GM23338 (cell line): ENCODE data around the gene TLCD3B. TPM values are rescaled to one million over a fixed set of nuclear protein-coding genes. Genes with fewer than 3 reads are reported as not detected.

ENCODE experiments used
- ATAC-seq: fragments of 200-7000 bp; cut with Tn5 transposase; 3 replicates; pipeline ENCODE4 v1.9.1; 2020
- DNase-seq: peaks from one replicate; pipeline ENCODE4 v3.0.0-alpha.2; 2015; ENCODE audit warnings: low spot score
- H2AFZ ChIP-seq: fragments of 200-600 bp; sonication (generic); 2 replicates; pipeline ENCODE4 v1.8.0; 2016; ENCODE audit warnings: antibody characterized with exemption, mild to moderate bottlenecking, moderate library complexity
- H3F3A ChIP-seq: fragments of 200-600 bp; sonication (generic); replicated peaks from 2 replicates; pipeline ENCODE4 v1.8.0; 2017; ENCODE audit warnings: antibody characterized with exemption, mixed run types, low read depth
- H3K27ac ChIP-seq: fragments of 200-600 bp; sonication (generic); 2 replicates; pipeline ENCODE4 v1.6.1; 2016; ENCODE audit warnings: low read depth
- H3K27me3 ChIP-seq: fragments of 200-600 bp; sonication (generic); 2 replicates; pipeline ENCODE4 v1.8.0; 2016; ENCODE audit warnings: mild to moderate bottlenecking, mixed run types, moderate library complexity; ENCODE audit not compliant: insufficient read depth
- H3K36me3 ChIP-seq: fragments of 200-600 bp; sonication (generic); 2 replicates; pipeline ENCODE4 v1.8.0; 2016; ENCODE audit warnings: mild to moderate bottlenecking; ENCODE audit not compliant: insufficient read depth
- H3K4me1 ChIP-seq: fragments of 200-600 bp; sonication (generic); 2 replicates; pipeline ENCODE4 v1.8.0; 2016; ENCODE audit warnings: mild to moderate bottlenecking, moderate library complexity; ENCODE audit not compliant: insufficient read depth
- H3K4me2 ChIP-seq: fragments of 200-600 bp; sonication (generic); 2 replicates; pipeline ENCODE4 v1.7.1; 2017; ENCODE audit warnings: mixed run types
- H3K4me3 ChIP-seq: fragments of 200-600 bp; sonication (generic); 2 replicates; pipeline ENCODE4 v1.6.1; 2016; ENCODE audit warnings: mixed run types
- H3K79me2 ChIP-seq: fragments of 200-600 bp; sonication (generic); replicated peaks from 2 replicates; pipeline ENCODE4 v1.8.0; 2017; ENCODE audit warnings: mild to moderate bottlenecking; ENCODE audit not compliant: insufficient read depth
- H3K9me2 ChIP-seq: fragments of 200-600 bp; sonication (generic); 2 replicates; pipeline ENCODE4 v1.8.0; 2017; ENCODE audit not compliant: insufficient read depth
- H4K20me1 ChIP-seq: fragments of 200-600 bp; sonication (generic); replicated peaks from 2 replicates; pipeline ENCODE4 v1.8.0; 2017; ENCODE audit warnings: mild to moderate bottlenecking; ENCODE audit not compliant: insufficient read depth
- H3K27ac Mint-ChIP-seq: 2 replicates; pipeline ENCODE4 v1.8.0; 2020; ENCODE audit warnings: inconsistent platforms, mild to moderate bottlenecking, moderate library complexity, mixed read lengths
- H3K27me3 Mint-ChIP-seq: 3 replicates; pipeline ENCODE4 v1.8.0; 2022; ENCODE audit warnings: low read depth, mild to moderate bottlenecking, moderate library complexity, mixed read lengths, inconsistent platforms; ENCODE audit not compliant: insufficient read depth, poor library complexity
- H3K36me3 Mint-ChIP-seq: 3 replicates; pipeline ENCODE4 v1.8.0; 2021; ENCODE audit warnings: low read depth, mild to moderate bottlenecking, inconsistent platforms, moderate library complexity, mixed read lengths
- H3K4me1 Mint-ChIP-seq: 3 replicates; pipeline ENCODE4 v1.8.0; 2020; ENCODE audit warnings: mild to moderate bottlenecking, inconsistent platforms, mixed read lengths
- H3K4me3 Mint-ChIP-seq: 3 replicates; pipeline ENCODE4 v1.8.0; 2021; ENCODE audit warnings: moderate library complexity, mild to moderate bottlenecking, inconsistent platforms, mixed read lengths
- H3K9me3 Mint-ChIP-seq: 3 replicates; pipeline ENCODE4 v1.8.0; 2020; ENCODE audit warnings: moderate library complexity, mild to moderate bottlenecking, inconsistent platforms, mixed read lengths
- CTCF ChIP-seq, 2 experiments: fragments of 200-600 bp in 1 of 2; sonication (generic) in 1 of 2; conservative IDR thresholded peaks; 2 replicates each; pipeline versions ENCODE4 v1.5.1 to v1.6.1; 2016 to 2017; ENCODE audit warnings: antibody characterized with exemption in 2 of 2, low read depth in 2 of 2, mild to moderate bottlenecking in 2 of 2, moderate library complexity in 1 of 2
- EZH2 ChIP-seq: fragments of 200-600 bp; sonication (generic); IDR thresholded peaks from one replicate; pipeline ENCODE4 v1.8.0; 2017; ENCODE audit warnings: antibody characterized with exemption, mild to moderate bottlenecking, low read depth; ENCODE audit not compliant: unreplicated experiment
- EZH2phosphoT487 ChIP-seq: fragments of 200-600 bp; sonication (generic); IDR thresholded peaks from one replicate; pipeline ENCODE4 v1.8.1; 2018; ENCODE audit warnings: antibody characterized with exemption; ENCODE audit not compliant: unreplicated experiment
- REST ChIP-seq: IDR thresholded peaks from one replicate; pipeline ENCODE4 v1.6.1; 2018; ENCODE audit warnings: antibody characterized with exemption; ENCODE audit not compliant: unreplicated experiment
- polyA plus RNA-seq: library from polyadenylated mRNA; unstranded; fragments of >200 nt; fragmentation: Nextera tagmentation; extraction: Ambion mirVana; gene quantifications from 2 replicates; pipeline ENCODE4 v1.2.1, GENCODE V29; 2016
- total RNA-seq: library from RNA; depleted of rRNA; stranded (reverse); fragments of >200 nt; shearing (Covaris generic); gene quantifications from 2 replicates; pipeline ENCODE4 v1.2.3, GENCODE V29; 2014
- TF ChIP-seq, protein P1 (sequence below): fragments of 250-450 bp; sonication (Bioruptor Pico); IDR thresholded peaks from 2 replicates; pipeline ENCODE4 v1.5.0; 2020; ENCODE audit warnings: mild to moderate bottlenecking, moderate library complexity

The TLCD3B gene
- total and polyA plus RNA-seq, 2 experiments from 2014 or later, result 14.2 to 37.4 TPM

DNA sequence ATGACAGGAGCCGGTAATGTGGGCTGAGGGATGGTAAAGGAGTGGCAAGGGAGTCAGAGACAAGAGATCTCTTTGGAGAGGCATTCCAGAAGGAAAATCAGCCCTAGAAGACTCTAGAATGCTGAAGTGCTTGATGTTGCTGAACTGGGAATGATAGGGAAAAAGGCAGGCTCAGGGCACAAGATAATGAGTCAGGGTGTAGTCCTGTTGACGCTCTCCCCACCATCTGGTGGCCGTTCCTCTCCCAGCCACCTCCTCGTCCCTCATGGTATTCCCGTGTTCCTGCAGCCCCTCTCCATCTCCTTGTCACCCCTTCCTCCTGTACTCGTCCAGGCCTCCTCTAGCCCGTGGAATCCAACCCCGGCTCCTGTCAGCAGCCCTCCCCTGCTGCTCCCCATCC lies 23.4 kb upstream of the TLCD3B start:
- peaks cover 6% of the 10 kb centered on the region; the same call in 1 of the 2 replicates for H3K4me1 ChIP-seq
- no peaks in the 10 kb centered on the region for H4K20me1 ChIP-seq
- Mint-ChIP-seq H3K4me3 (peak overlapping the region; percentile 61), H3K36me3 (no peaks in the 10 kb centered on the region), H3K9me3 (no peaks in the 10 kb centered on the region), H3K27me3 (peaks cover 19% of the 10 kb centered on the region), H3K4me1 (peaks cover 14% of the 10 kb centered on the region), H3K27ac (no peak overlapping the region)
- no peaks in the 10 kb centered on the region for H3K79me2 ChIP-seq
- H3F3A ChIP-seq, result peaks cover 8% of the 10 kb centered on the region
- no peak overlapping the region for H3K27ac ChIP-seq
- H2AFZ ChIP-seq, result no peak overlapping the region
- 0 out of 2 replicates have a peak, but pooled peaks cover 6% of the 10 kb centered on the region for H3K27me3 ChIP-seq
- ATAC-seq (no peak), DNase-seq (no peak)
- H3K4me2 ChIP-seq, result no peak overlapping the region
- no peak for TF ChIP-seq EZH2
- TF ChIP-seq EZH2phosphoT487, result no peak
- TF ChIP-seq CTCF (conservative IDR thresholded peaks at IDR 0.05; ENCODE audit: low read depth in 2 of 2), result no peak
- TF ChIP-seq REST, result no peak
- TF ChIP-seq, protein P1, sequence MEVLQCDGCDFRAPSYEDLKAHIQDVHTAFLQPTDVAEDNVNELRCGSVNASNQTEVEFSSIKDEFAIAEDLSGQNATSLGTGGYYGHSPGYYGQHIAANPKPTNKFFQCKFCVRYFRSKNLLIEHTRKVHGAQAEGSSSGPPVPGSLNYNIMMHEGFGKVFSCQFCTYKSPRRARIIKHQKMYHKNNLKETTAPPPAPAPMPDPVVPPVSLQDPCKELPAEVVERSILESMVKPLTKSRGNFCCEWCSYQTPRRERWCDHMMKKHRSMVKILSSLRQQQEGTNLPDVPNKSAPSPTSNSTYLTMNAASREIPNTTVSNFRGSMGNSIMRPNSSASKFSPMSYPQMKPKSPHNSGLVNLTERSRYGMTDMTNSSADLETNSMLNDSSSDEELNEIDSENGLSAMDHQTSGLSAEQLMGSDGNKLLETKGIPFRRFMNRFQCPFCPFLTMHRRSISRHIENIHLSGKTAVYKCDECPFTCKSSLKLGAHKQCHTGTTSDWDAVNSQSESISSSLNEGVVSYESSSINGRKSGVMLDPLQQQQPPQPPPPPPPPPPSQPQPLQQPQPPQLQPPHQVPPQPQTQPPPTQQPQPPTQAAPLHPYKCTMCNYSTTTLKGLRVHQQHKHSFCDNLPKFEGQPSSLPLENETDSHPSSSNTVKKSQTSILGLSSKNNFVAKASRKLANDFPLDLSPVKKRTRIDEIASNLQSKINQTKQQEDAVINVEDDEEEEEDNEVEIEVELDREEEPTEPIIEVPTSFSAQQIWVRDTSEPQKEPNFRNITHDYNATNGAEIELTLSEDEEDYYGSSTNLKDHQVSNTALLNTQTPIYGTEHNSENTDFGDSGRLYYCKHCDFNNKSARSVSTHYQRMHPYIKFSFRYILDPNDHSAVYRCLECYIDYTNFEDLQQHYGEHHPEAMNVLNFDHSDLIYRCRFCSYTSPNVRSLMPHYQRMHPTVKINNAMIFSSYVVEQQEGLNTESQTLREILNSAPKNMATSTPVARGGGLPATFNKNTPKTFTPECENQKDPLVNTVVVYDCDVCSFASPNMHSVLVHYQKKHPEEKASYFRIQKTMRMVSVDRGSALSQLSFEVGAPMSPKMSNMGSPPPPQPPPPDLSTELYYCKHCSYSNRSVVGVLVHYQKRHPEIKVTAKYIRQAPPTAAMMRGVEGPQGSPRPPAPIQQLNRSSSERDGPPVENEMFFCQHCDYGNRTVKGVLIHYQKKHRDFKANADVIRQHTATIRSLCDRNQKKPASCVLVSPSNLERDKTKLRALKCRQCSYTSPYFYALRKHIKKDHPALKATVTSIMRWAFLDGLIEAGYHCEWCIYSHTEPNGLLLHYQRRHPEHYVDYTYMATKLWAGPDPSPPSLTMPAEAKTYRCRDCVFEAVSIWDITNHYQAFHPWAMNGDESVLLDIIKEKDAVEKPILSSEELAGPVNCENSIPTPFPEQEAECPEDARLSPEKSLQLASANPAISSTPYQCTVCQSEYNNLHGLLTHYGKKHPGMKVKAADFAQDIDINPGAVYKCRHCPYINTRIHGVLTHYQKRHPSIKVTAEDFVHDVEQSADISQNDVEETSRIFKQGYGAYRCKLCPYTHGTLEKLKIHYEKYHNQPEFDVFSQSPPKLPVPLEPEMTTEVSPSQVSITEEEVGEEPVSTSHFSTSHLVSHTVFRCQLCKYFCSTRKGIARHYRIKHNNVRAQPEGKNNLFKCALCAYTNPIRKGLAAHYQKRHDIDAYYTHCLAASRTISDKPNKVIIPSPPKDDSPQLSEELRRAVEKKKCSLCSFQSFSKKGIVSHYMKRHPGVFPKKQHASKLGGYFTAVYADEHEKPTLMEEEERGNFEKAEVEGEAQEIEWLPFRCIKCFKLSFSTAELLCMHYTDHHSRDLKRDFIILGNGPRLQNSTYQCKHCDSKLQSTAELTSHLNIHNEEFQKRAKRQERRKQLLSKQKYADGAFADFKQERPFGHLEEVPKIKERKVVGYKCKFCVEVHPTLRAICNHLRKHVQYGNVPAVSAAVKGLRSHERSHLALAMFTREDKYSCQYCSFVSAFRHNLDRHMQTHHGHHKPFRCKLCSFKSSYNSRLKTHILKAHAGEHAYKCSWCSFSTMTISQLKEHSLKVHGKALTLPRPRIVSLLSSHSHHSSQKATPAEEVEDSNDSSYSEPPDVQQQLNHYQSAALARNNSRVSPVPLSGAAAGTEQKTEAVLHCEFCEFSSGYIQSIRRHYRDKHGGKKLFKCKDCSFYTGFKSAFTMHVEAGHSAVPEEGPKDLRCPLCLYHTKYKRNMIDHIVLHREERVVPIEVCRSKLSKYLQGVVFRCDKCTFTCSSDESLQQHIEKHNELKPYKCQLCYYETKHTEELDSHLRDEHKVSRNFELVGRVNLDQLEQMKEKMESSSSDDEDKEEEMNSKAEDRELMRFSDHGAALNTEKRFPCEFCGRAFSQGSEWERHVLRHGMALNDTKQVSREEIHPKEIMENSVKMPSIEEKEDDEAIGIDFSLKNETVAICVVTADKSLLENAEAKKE (CRISPR knock-in tag), result no peak
- no peaks in the 10 kb centered on the region for H3K36me3 ChIP-seq
- no peak overlapping the region for H3K4me3 ChIP-seq
- H3K9me2 ChIP-seq, result no peaks in the 10 kb centered on the region
